Measurements from ENCODE around the gene PALLD.

The PALLD gene

DNA sequence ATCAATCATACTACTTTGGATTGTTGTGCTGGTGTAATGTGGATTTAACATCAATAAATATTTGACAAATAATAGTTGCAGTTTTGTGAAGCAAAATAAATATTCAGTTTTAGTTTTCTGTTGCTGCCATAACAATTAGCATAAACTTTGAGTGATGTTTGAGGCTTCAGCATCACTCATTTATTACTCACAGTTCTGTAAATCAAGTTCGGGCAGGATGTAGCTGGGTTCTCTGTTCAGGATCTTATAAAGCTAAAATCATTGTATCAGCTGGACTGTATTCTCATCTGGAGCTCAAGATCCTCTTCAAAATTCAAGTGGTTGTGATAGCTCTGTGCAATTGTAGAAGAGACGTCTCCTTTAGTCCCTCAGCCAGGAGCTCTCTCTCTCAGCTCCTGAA, 431.5 kb downstream of the PALLD start (continued):
- TF ChIP-seq, protein P1, sequence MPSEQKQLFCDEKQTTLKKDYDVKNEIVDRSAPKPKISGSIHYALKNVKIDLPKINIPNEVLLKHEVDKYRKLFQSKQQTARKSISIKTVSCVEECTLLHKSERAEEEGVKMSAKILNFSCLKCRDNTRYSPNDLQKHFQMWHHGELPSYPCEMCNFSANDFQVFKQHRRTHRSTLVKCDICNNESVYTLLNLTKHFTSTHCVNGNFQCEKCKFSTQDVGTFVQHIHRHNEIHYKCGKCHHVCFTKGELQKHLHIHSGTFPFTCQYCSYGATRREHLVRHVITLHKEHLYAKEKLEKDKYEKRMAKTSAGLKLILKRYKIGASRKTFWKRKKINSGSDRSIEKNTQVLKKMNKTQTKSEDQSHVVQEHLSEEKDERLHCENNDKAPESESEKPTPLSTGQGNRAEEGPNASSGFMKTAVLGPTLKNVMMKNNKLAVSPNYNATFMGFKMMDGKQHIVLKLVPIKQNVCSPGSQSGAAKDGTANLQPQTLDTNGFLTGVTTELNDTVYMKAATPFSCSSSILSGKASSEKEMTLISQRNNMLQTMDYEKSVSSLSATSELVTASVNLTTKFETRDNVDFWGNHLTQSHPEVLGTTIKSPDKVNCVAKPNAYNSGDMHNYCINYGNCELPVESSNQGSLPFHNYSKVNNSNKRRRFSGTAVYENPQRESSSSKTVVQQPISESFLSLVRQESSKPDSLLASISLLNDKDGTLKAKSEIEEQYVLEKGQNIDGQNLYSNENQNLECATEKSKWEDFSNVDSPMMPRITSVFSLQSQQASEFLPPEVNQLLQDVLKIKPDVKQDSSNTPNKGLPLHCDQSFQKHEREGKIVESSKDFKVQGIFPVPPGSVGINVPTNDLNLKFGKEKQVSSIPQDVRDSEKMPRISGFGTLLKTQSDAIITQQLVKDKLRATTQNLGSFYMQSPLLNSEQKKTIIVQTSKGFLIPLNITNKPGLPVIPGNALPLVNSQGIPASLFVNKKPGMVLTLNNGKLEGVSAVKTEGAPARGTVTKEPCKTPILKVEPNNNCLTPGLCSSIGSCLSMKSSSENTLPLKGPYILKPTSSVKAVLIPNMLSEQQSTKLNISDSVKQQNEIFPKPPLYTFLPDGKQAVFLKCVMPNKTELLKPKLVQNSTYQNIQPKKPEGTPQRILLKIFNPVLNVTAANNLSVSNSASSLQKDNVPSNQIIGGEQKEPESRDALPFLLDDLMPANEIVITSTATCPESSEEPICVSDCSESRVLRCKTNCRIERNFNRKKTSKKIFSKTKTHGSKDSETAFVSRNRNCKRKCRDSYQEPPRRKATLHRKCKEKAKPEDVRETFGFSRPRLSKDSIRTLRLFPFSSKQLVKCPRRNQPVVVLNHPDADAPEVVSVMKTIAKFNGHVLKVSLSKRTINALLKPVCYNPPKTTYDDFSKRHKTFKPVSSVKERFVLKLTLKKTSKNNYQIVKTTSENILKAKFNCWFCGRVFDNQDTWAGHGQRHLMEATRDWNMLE (tag by site-specific recombination; conservative IDR thresholded peaks at IDR 0.05; ENCODE audit: low read depth) = no peak
- no peak for TF ChIP-seq SALL2 (tag by site-specific recombination; IDR thresholded peaks at IDR 0.05; ENCODE audit: borderline replicate concordance)

DNA sequence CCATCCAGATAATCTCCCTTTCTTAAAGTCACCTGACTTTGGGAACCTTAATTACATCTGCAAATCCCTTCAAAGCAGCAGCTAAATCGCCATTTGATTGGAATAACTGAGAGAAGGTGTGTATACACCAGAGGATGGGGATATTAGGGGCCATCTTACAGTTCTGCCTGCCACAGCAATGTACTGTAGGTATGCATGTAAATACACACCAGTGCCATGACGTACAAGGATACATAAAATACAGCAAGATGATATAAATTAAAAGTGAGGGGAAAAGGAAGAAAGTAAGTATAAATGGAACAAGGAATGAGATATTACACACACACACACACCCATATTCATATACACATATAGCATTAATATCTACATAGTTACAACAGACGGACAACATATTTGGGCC, 432.0 kb downstream of the PALLD start:
- TF ChIP-seq ZNF169 (tag by site-specific recombination; IDR thresholded peaks at IDR 0.05) (no peak), ZNF426 (tag by site-specific recombination; IDR thresholded peaks at IDR 0.05) (no peak), SP7 (tag by site-specific recombination; IDR thresholded peaks at IDR 0.05) (no peak)
- POLR2A ChIA-PET = no interaction called here
- CTCF ChIA-PET = no interaction called here
- H3K27ac ChIP-seq (ENCODE audit: extremely low read depth, low read depth, low read length) = no peak overlapping the region
- no peaks in the 10 kb centered on the region for H3K4me1 ChIP-seq (ENCODE audit: control insufficient read depth, insufficient read depth, low read length)
- H3K4me3 ChIP-seq (ENCODE audit: low read depth, low read length) = no peak overlapping the region
- H3K9me3 ChIP-seq (ENCODE audit: control insufficient read depth, insufficient read depth, low read depth, low read length) = no peaks in the 10 kb centered on the region
- H3K36me3 ChIP-seq (ENCODE audit: control insufficient read depth in 2 of 2, insufficient read depth in 1 of 2, low read length in 2 of 2) = peaks cover 9 to 64% of the 10 kb centered on the region in 2 experiments; a peak in 2 of 3 replicates

DNA sequence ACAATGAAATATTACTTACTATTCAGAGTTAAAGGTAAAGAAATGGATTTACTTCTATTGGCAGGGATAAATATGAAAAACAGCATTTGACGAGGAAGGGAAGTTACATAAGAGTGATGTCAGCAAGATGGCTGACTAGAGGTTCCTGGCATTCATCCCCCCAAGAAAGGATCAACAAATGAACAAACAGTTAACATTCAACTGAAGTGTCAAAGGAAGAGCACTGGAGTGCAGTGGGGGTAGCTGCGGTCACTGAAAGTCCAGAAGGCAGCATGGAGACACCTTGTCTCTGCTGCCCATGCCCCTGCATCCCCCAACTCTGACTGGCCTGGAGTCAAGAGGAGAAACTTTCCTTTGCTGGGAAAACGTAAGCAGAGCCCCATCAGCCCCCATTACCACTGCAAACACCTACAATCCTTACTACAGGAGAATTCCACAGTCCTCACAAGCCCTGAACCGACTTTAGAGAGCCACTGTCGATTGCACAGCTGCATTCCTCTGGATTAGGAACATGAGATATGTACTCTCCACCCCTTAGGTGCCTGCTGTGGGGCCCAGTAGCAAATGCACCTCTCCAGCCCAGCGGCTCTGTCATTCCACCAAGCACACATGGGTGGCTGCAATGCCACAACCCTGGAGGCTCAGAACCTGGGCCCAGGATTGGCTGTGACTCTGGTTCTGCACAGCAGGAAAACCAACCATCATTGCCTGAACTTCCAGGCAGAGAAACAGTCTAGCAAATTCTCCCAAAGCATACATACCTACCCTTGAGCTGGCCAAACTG, 433.8 kb downstream of the PALLD start:
- Histone ChIP-seq H3K4me3 (ENCODE audit: low read depth, low read length) (no peak overlapping the region), H3K4me1 (ENCODE audit: control insufficient read depth, insufficient read depth, low read length) (no peaks in the 10 kb centered on the region), H3K36me3 (ENCODE audit: control insufficient read depth in 2 of 2, insufficient read depth in 1 of 2, low read length in 2 of 2) (peaks cover 9 to 47% of the 10 kb centered on the region in 2 experiments; a peak in 2 of 3 replicates), H3K9me3 (ENCODE audit: control insufficient read depth, insufficient read depth, low read depth, low read length) (no peaks in the 10 kb centered on the region), H3K27ac (ENCODE audit: extremely low read depth, low read depth, low read length) (no peak overlapping the region)
- TF ChIP-seq MYNN (tag by site-specific recombination; IDR thresholded peaks at IDR 0.05; ENCODE audit: borderline replicate concordance) (no peak), ZNF239 (tag by site-specific recombination; IDR thresholded peaks at IDR 0.05) (no peak), KLF16 (tag by site-specific recombination; IDR thresholded peaks at IDR 0.05) (no peak), ZNF529 (tag by site-specific recombination; IDR thresholded peaks at IDR 0.05; ENCODE audit: insufficient replicate concordance) (no peak), ZNF433 (tag by site-specific recombination; IDR thresholded peaks at IDR 0.05; ENCODE audit: low read depth) (no peak), ZNF629 (tag by site-specific recombination; IDR thresholded peaks at IDR 0.05) (no peak), ZNF324 (tag by site-specific recombination; IDR thresholded peaks at IDR 0.05) (no peak), TCF7L2 (IDR thresholded peaks at IDR 0.05; ENCODE audit: borderline replicate concordance, low read depth, low read length) (no peak), ZNF155 (tag by site-specific recombination; IDR thresholded peaks at IDR 0.05) (no peak), ZNF2 (tag by site-specific recombination; IDR thresholded peaks at IDR 0.05) (no peak), ZNF558 (tag by site-specific recombination; IDR thresholded peaks at IDR 0.05) (no peak), ZNF544 (tag by site-specific recombination; IDR thresholded peaks at IDR 0.05) (no peak), ZNF555 (tag by site-specific recombination; conservative IDR thresholded peaks at IDR 0.05) (no peak), ZNF76 (tag by site-specific recombination; IDR thresholded peaks at IDR 0.05; ENCODE audit: borderline replicate concordance, low read depth) (no peak), GLI4 (tag by site-specific recombination; IDR thresholded peaks at IDR 0.05) (no peak)
- TF ChIP-seq, protein P2, sequence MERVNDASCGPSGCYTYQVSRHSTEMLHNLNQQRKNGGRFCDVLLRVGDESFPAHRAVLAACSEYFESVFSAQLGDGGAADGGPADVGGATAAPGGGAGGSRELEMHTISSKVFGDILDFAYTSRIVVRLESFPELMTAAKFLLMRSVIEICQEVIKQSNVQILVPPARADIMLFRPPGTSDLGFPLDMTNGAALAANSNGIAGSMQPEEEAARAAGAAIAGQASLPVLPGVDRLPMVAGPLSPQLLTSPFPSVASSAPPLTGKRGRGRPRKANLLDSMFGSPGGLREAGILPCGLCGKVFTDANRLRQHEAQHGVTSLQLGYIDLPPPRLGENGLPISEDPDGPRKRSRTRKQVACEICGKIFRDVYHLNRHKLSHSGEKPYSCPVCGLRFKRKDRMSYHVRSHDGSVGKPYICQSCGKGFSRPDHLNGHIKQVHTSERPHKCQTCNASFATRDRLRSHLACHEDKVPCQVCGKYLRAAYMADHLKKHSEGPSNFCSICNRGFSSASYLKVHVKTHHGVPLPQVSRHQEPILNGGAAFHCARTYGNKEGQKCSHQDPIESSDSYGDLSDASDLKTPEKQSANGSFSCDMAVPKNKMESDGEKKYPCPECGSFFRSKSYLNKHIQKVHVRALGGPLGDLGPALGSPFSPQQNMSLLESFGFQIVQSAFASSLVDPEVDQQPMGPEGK (tag by site-specific recombination; IDR thresholded peaks at IDR 0.05) = no peak
- TF ChIP-seq, protein P3, sequence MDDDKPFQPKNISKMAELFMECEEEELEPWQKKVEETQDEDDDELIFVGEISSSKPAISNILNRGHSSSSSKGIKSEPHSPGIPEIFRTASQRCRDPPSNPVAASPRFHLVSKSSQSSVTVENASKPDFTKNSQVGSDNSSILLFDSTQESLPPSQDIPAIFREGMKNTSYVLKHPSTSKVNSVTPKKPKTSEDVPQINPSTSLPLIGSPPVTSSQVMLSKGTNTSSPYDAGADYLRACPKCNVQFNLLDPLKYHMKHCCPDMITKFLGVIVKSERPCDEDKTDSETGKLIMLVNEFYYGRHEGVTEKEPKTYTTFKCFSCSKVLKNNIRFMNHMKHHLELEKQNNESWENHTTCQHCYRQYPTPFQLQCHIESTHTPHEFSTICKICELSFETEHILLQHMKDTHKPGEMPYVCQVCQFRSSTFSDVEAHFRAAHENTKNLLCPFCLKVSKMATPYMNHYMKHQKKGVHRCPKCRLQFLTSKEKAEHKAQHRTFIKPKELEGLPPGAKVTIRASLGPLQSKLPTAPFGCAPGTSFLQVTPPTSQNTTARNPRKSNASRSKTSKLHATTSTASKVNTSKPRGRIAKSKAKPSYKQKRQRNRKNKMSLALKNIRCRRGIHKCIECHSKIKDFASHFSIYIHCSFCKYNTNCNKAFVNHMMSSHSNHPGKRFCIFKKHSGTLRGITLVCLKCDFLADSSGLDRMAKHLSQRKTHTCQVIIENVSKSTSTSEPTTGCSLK (tag by site-specific recombination; IDR thresholded peaks at IDR 0.05) = no peak
- ChIA-PET CTCF (interaction anchor here (0.7 to 2.7 kb wide), 2 partner anchors 8 to 416 kb away, joined by 3 to 13 read pairs; no protein-coding TSS in a partner anchor), POLR2A (no interaction called here)

Data from HEK293 (cell line).